GM12872 (cell line): ENCODE results near the gene FAM13C.

ENCODE experiments used
- CTCF ChIP-seq: IDR thresholded peaks from 3 replicates; pipeline ENCODE4 v1.5.1; 2011; ENCODE audit warnings: low read depth, mild to moderate bottlenecking, low read length, moderate library complexity; ENCODE audit not compliant: insufficient read depth

FAM13C gene

GRCh38 chr10:59252491-59252890, 109.9 kb downstream of the FAM13C start:
- TF ChIP-seq CTCF = no peak

GRCh38 chr10:59245686-59246085, 116.7 kb downstream of the FAM13C start:
- no peak for TF ChIP-seq CTCF

- TF ChIP-seq CTCF = no peak
Observed at GRCh38 chr10:59244871-59245270, 117.5 kb downstream of the FAM13C start.

GRCh38 chr10:59243611-59244195, 118.6 kb downstream of the FAM13C start:
- no peak for TF ChIP-seq CTCF

- no peak for TF ChIP-seq CTCF
Observed at GRCh38 chr10:59242991-59243390, 119.4 kb downstream of the FAM13C start.

- no peak for TF ChIP-seq CTCF
Observed at GRCh38 chr10:59242057-59242456, 120.3 kb downstream of the FAM13C start.

GRCh38 chr10:59240582-59241183, 121.7 kb downstream of the FAM13C start:
- peak; percentile 39; the same call in 2 of the 3 replicates for TF ChIP-seq CTCF
